Neural progenitor cell (in vitro differentiated cells): ENCODE results near the gene EMC8. TPM values are rescaled to one million over a fixed set of nuclear protein-coding genes. Genes with fewer than 3 reads are reported as not detected.

Experiments used
- DNase-seq: peaks from one replicate; pipeline ENCODE4 v3.0.0-alpha.2; 2016; ENCODE audit warnings: low spot score
- H2AFZ ChIP-seq: fragments of 200-600 bp; sonication (generic); replicated peaks from 2 replicates; pipeline ENCODE4 v1.6.1; 2016; ENCODE audit warnings: antibody characterized with exemption
- H3F3A ChIP-seq: fragments of 200-600 bp; sonication (generic); 2 replicates; pipeline ENCODE4 v1.6.1; 2016; ENCODE audit warnings: antibody characterized with exemption, low read depth
- H3K27ac ChIP-seq: fragments of 200-600 bp; sonication (generic); 2 replicates; pipeline ENCODE4 v1.5.1; 2016; ENCODE audit warnings: mild to moderate bottlenecking
- H3K27me3 ChIP-seq: fragments of 200-600 bp; sonication (generic); 2 replicates; pipeline ENCODE4 v1.6.1; 2016; ENCODE audit warnings: mild to moderate bottlenecking, moderate library complexity
- H3K36me3 ChIP-seq: fragments of 200-600 bp; sonication (generic); 2 replicates; pipeline ENCODE4 v1.5.1; 2016
- H3K4me1 ChIP-seq: fragments of 200-600 bp; sonication (generic); 2 replicates; pipeline ENCODE4 v1.6.1; 2016; ENCODE audit warnings: mixed run types
- H3K4me2 ChIP-seq: fragments of 200-600 bp; sonication (generic); 2 replicates; pipeline ENCODE4 v1.6.1; 2016
- H3K4me3 ChIP-seq: fragments of 200-600 bp; sonication (generic); 2 replicates; pipeline ENCODE4 v1.5.1; 2016
- H3K79me2 ChIP-seq: fragments of 200-600 bp; sonication (generic); 2 replicates; pipeline ENCODE4 v1.6.1; 2016; ENCODE audit warnings: low read depth
- H3K9ac ChIP-seq: fragments of 200-600 bp; sonication (generic); 2 replicates; pipeline ENCODE4 v1.6.1; 2016
- H3K9me3 ChIP-seq: fragments of 200-600 bp; sonication (generic); 2 replicates; pipeline ENCODE4 v1.5.1; 2016; ENCODE audit warnings: low read depth
- H4K20me1 ChIP-seq: fragments of 200-600 bp; sonication (generic); 2 replicates; pipeline ENCODE4 v1.6.1; 2016; ENCODE audit warnings: low read depth
- H3K27ac Mint-ChIP-seq: 3 replicates; pipeline ENCODE4 v1.8.0; 2021; ENCODE audit warnings: mixed read lengths
- H3K27me3 Mint-ChIP-seq: 2 replicates; pipeline ENCODE4 v1.8.0; 2022; ENCODE audit warnings: low read depth, mild to moderate bottlenecking, inconsistent platforms, moderate library complexity, mixed read lengths; ENCODE audit not compliant: insufficient read depth
- H3K36me3 Mint-ChIP-seq: 3 replicates; pipeline ENCODE4 v1.8.0; 2021; ENCODE audit warnings: mixed read lengths
- H3K4me1 Mint-ChIP-seq: 3 replicates; pipeline ENCODE4 v1.8.0; 2021; ENCODE audit warnings: mixed read lengths
- H3K4me3 Mint-ChIP-seq: 3 replicates; pipeline ENCODE4 v1.8.0; 2021; ENCODE audit warnings: mild to moderate bottlenecking, moderate library complexity, mixed read lengths
- H3K9me3 Mint-ChIP-seq: 3 replicates; pipeline ENCODE4 v1.8.0; 2020; ENCODE audit warnings: mixed read lengths
- EZH2 ChIP-seq: fragments of 200-600 bp; sonication (generic); IDR thresholded peaks from 2 replicates; pipeline ENCODE4 v1.6.1; 2017; ENCODE audit warnings: antibody characterized with exemption, mild to moderate bottlenecking, moderate library complexity
- EZH2phosphoT487 ChIP-seq: fragments of 200-600 bp; sonication (generic); IDR thresholded peaks from 2 replicates; pipeline ENCODE4 v1.6.1; 2017; ENCODE audit warnings: antibody characterized with exemption
- total RNA-seq: library from RNA; depleted of rRNA; stranded (reverse); fragments of >200 nt; gene quantifications from 2 replicates; pipeline ENCODE4 v1.2.3, GENCODE V29; 2015; ENCODE audit warnings: low replicate concordance
- TF ChIP-seq, protein P1 (sequence below): fragments of 200-600 bp; sonication (generic); IDR thresholded peaks from 2 replicates; pipeline ENCODE4 v1.5.1; 2017; ENCODE audit warnings: antibody characterized with exemption, mild to moderate bottlenecking

Gene EMC8
- total RNA-seq, 1 donor from 2014 or later, result 25.1 TPM

- no peak overlapping the region for H2AFZ ChIP-seq
- Mint-ChIP-seq H3K4me3 (no peak overlapping the region), H3K27ac (no peak overlapping the region), H3K4me1 (no peaks in the 10 kb centered on the region), H3K9me3 (no peaks in the 10 kb centered on the region), H3K36me3 (peaks cover 8% of the 10 kb centered on the region), H3K27me3 (peaks cover 3% of the 10 kb centered on the region)
- TF ChIP-seq EZH2phosphoT487 (no peak), EZH2 (no peak)
- TF ChIP-seq, protein P1, sequence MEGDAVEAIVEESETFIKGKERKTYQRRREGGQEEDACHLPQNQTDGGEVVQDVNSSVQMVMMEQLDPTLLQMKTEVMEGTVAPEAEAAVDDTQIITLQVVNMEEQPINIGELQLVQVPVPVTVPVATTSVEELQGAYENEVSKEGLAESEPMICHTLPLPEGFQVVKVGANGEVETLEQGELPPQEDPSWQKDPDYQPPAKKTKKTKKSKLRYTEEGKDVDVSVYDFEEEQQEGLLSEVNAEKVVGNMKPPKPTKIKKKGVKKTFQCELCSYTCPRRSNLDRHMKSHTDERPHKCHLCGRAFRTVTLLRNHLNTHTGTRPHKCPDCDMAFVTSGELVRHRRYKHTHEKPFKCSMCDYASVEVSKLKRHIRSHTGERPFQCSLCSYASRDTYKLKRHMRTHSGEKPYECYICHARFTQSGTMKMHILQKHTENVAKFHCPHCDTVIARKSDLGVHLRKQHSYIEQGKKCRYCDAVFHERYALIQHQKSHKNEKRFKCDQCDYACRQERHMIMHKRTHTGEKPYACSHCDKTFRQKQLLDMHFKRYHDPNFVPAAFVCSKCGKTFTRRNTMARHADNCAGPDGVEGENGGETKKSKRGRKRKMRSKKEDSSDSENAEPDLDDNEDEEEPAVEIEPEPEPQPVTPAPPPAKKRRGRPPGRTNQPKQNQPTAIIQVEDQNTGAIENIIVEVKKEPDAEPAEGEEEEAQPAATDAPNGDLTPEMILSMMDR, result no peak
- no peaks in the 10 kb centered on the region for H3K36me3 ChIP-seq
- no peak overlapping the region for H3K27ac ChIP-seq
- DNase-seq, result no peak
- H3K27me3 ChIP-seq, result no peaks in the 10 kb centered on the region
- no peak overlapping the region for H3K4me2 ChIP-seq
- no peaks in the 10 kb centered on the region for H3K4me1 ChIP-seq
- no peak overlapping the region for H3K4me3 ChIP-seq
- H3K9ac ChIP-seq, result no peak overlapping the region
- H3K9me3 ChIP-seq, result no peaks in the 10 kb centered on the region
- H4K20me1 ChIP-seq, result peaks cover 18% of the 10 kb centered on the region
- peaks cover 12% of the 10 kb centered on the region for H3K79me2 ChIP-seq
- H3F3A ChIP-seq, result peaks cover 4% of the 10 kb centered on the region
Measured at GRCh38 chr16:85780281-85780680, 19.1 kb downstream of the EMC8 start.

GRCh38 chr16:85778873-85779272 is 20.5 kb downstream of the EMC8 start:
- no peak for DNase-seq
- Histone ChIP-seq H3F3A (peaks cover 4% of the 10 kb centered on the region), H3K9ac (no peak overlapping the region), H3K4me1 (no peaks in the 10 kb centered on the region), H3K4me3 (no peak overlapping the region), H3K36me3 (no peaks in the 10 kb centered on the region), H4K20me1 (peaks cover 18% of the 10 kb centered on the region), H3K79me2 (no peaks in the 10 kb centered on the region), H3K27me3 (no peaks in the 10 kb centered on the region), H3K9me3 (no peaks in the 10 kb centered on the region), H3K4me2 (no peak overlapping the region), H3K27ac (no peak overlapping the region), H2AFZ (no peak overlapping the region)
- H3K36me3 Mint-ChIP-seq, result peaks cover 8% of the 10 kb centered on the region
- no peaks in the 10 kb centered on the region for H3K9me3 Mint-ChIP-seq
- no peak overlapping the region for H3K4me3 Mint-ChIP-seq
- H3K27me3 Mint-ChIP-seq, result peaks cover 3% of the 10 kb centered on the region
- H3K27ac Mint-ChIP-seq, result no peak overlapping the region
- no peak for TF ChIP-seq EZH2phosphoT487
- TF ChIP-seq EZH2, result no peak
- TF ChIP-seq, protein P1, result no peak
- no peaks in the 10 kb centered on the region for H3K4me1 Mint-ChIP-seq

DNA sequence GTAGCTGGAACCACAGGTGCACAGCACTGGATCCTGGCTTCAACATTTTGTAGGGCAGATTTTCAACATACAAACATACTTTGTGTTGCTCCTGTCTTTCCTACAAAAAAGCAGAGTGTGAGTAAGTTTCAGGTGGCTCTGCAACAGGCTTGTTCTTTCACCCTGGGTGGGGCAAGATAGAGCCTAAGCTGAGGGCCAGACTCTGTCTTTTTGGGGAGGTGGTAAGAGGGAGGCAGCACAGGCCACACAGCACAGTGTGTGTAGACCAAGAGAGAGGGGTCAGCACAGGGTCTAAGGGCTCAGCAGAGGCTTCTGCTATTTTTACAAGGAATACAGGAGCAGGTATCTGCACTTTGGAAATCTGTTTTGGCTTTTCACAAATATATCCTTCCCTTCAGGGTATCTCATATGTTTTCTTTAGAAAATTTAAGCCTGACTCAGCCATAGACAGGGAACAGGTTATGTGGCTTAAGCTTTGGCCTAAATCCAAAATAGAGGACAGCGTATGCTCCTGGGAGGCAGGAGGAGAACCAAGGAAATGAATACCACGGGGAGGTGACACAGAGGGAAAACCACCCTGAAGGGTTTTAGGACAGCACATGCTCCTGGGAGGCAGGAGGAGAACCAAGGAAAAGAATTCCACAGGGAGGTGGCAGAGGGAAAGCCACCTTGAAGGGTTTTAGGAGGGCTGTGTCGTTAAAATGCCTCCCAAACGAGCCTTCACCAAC is 21.6 kb downstream of the EMC8 start:
- no peak overlapping the region for H2AFZ ChIP-seq
- H3K4me1 ChIP-seq, result no peaks in the 10 kb centered on the region
- peaks cover 11% of the 10 kb centered on the region for H4K20me1 ChIP-seq
- no peaks in the 10 kb centered on the region for H3K79me2 ChIP-seq
- peaks cover 3% of the 10 kb centered on the region for H3K27me3 Mint-ChIP-seq
- H3K9ac ChIP-seq, result peak overlapping the region; percentile 20
- no peaks in the 10 kb centered on the region for H3K27me3 ChIP-seq
- H3K4me3 Mint-ChIP-seq, result no peak overlapping the region
- no peaks in the 10 kb centered on the region for H3K9me3 ChIP-seq
- H3K9me3 Mint-ChIP-seq, result no peaks in the 10 kb centered on the region
- no peak overlapping the region for H3K27ac Mint-ChIP-seq
- no peak overlapping the region for H3K4me3 ChIP-seq
- TF ChIP-seq EZH2phosphoT487 (no peak), EZH2 (no peak)
- TF ChIP-seq, protein P1, result no peak
- H3K36me3 Mint-ChIP-seq, result peaks cover 8% of the 10 kb centered on the region
- no peaks in the 10 kb centered on the region for H3K4me1 Mint-ChIP-seq
- H3F3A ChIP-seq, result peaks cover 4% of the 10 kb centered on the region
- H3K36me3 ChIP-seq, result no peaks in the 10 kb centered on the region
- no peak overlapping the region for H3K27ac ChIP-seq
- no peak for DNase-seq
- H3K4me2 ChIP-seq, result no peak overlapping the region
